ENCODE data around the gene ADI1. TPM values are rescaled to one million over a fixed set of nuclear protein-coding genes. Genes with fewer than 3 reads are reported as not detected.

ADI1 gene
- total and polyA plus RNA-seq, 2 experiments from 2014 or later = 77.7 to 140 TPM

- H3K79me2 ChIP-seq (ENCODE audit: insufficient read depth) = no peaks in the 10 kb centered on the region
- H4K20me1 ChIP-seq (ENCODE audit: insufficient read depth) = no peaks in the 10 kb centered on the region
- peaks cover 32% of the 10 kb centered on the region for H3F3A ChIP-seq (ENCODE audit: insufficient read depth)
- in situ Hi-C loops (cut with MboI) = no loop called here
- no peak overlapping the region for H3K4me3 ChIP-seq
- H3K4me2 ChIP-seq (ENCODE audit: unreplicated experiment) = no peak overlapping the region
- TF ChIP-seq EZH2phosphoT487 (IDR thresholded peaks at IDR 0.05; ENCODE audit: insufficient read depth, low read depth) (no peak), EZH2 (IDR thresholded peaks at IDR 0.05; ENCODE audit: insufficient read depth, poor library complexity, severe bottlenecking) (no peak)
- H3K27me3 ChIP-seq (replicated peaks; ENCODE audit: insufficient read depth) = no peaks in the 10 kb centered on the region
- H3K4me1 ChIP-seq (ENCODE audit: insufficient read depth) = peaks cover 24% of the 10 kb centered on the region
- H3K27ac ChIP-seq = peak overlapping the region; percentile 83; the same call in 1 of the 2 replicates
- no peak for DNase-seq
- no peak overlapping the region for H3K9ac ChIP-seq
- H2AFZ ChIP-seq = no peak overlapping the region
- 97 to 98% methylated on average over 19 to 21 of the region's 21 CpGs for WGBS, 2 experiments (ENCODE audit: low coverage in 1 of 2, low lambda C conversion rate in 2 of 2, missing lambda C conversion rate in 2 of 2)
- H3K9me3 ChIP-seq (ENCODE audit: low read depth) = no peaks in the 10 kb centered on the region
- no peaks in the 10 kb centered on the region for H3K9me2 ChIP-seq (ENCODE audit: insufficient read depth)
- H3K36me3 ChIP-seq (ENCODE audit: low read depth) = no peaks in the 10 kb centered on the region
Measured at GRCh38 chr2:3464401-3465005, 54.8 kb downstream of the ADI1 start.

DNA sequence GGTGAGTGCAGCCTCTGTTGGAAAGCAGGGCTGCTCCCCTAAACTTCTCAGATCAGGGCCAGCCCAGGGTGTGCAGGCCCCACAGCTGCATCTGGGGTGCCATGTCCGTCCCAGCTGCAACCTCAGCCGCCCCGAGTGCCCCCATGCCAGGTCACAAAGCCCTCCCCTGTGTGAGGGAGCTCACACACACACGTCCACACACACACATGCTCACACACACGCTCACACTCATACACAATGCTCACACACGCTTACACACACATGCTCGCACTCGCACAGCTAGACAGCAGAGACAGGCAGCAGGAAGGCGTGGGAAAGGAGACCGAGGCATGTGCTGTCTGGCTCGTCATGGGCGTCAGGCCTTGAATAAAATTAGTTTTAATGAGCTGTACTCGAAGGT, 55.4 kb downstream of the ADI1 start:
- H3K9ac ChIP-seq = no peak overlapping the region
- H3F3A ChIP-seq (ENCODE audit: insufficient read depth) = peaks cover 27% of the 10 kb centered on the region
- TF ChIP-seq EZH2phosphoT487 (IDR thresholded peaks at IDR 0.05; ENCODE audit: insufficient read depth, low read depth) (no peak), EZH2 (IDR thresholded peaks at IDR 0.05; ENCODE audit: insufficient read depth, poor library complexity, severe bottlenecking) (no peak)
- no peaks in the 10 kb centered on the region for H3K79me2 ChIP-seq (ENCODE audit: insufficient read depth)
- no peaks in the 10 kb centered on the region for H3K36me3 ChIP-seq (ENCODE audit: low read depth)
- in situ Hi-C loops (cut with MboI) = no loop called here
- H3K27me3 ChIP-seq (replicated peaks; ENCODE audit: insufficient read depth) = no peaks in the 10 kb centered on the region
- H3K4me2 ChIP-seq (ENCODE audit: unreplicated experiment) = no peak overlapping the region
- H3K27ac ChIP-seq = no peak overlapping the region
- H2AFZ ChIP-seq = no peak overlapping the region
- no peaks in the 10 kb centered on the region for H3K9me3 ChIP-seq (ENCODE audit: low read depth)
- H3K9me2 ChIP-seq (ENCODE audit: insufficient read depth) = no peaks in the 10 kb centered on the region
- no peak overlapping the region for H3K4me3 ChIP-seq
- WGBS, 2 experiments (ENCODE audit: low coverage in 1 of 2, low lambda C conversion rate in 2 of 2, missing lambda C conversion rate in 2 of 2) = 91 to 92% methylated on average over 13 of the region's 13 CpGs
- no peak for DNase-seq
- H3K4me1 ChIP-seq (ENCODE audit: insufficient read depth) = peaks cover 20% of the 10 kb centered on the region
- H4K20me1 ChIP-seq (ENCODE audit: insufficient read depth) = no peaks in the 10 kb centered on the region

DNA sequence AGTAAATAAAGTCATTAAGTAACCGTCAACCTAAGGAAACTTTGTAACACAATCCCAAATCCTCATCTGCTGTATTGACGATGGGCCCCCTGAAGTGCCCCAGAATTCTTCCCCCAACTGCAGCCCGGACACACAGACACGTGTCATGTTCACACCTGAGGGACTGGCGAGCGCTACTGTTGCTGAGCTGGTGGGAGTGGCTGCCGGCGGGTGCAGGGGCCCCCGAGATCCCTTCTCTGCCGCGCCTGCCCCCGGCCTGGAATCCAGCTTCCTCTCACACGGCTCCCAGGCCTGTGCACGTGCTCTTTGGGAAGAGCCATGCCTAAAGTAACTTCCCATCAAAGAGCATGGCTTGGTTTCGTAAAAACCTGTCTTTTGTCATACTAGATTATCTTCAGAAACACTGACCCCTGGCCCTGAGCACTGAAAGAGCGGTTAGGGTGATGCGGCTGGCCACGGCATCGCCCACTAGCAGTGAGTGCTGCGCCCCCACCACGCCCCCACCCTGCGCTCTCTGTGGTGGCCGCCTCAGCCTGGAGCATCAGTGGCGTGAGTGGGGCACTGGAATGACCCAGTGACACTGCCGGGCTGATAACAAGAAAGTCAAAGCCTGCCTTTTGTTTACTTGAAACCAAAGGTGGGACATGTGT, 56.0 kb downstream of the ADI1 start:
- Histone ChIP-seq H3K9ac (no peak overlapping the region), H3K27me3 (replicated peaks; ENCODE audit: insufficient read depth) (no peaks in the 10 kb centered on the region), H3K4me1 (ENCODE audit: insufficient read depth) (peaks cover 20% of the 10 kb centered on the region), H4K20me1 (ENCODE audit: insufficient read depth) (no peaks in the 10 kb centered on the region), H3K4me2 (ENCODE audit: unreplicated experiment) (no peak overlapping the region), H3K27ac (no peak overlapping the region), H3K9me3 (ENCODE audit: low read depth) (no peaks in the 10 kb centered on the region), H3F3A (ENCODE audit: insufficient read depth) (peaks cover 24% of the 10 kb centered on the region), H3K79me2 (ENCODE audit: insufficient read depth) (no peaks in the 10 kb centered on the region), H2AFZ (no peak overlapping the region), H3K9me2 (ENCODE audit: insufficient read depth) (no peaks in the 10 kb centered on the region), H3K4me3 (no peak overlapping the region), H3K36me3 (ENCODE audit: low read depth) (no peaks in the 10 kb centered on the region)
- TF ChIP-seq EZH2phosphoT487 (IDR thresholded peaks at IDR 0.05; ENCODE audit: insufficient read depth, low read depth) (no peak), EZH2 (IDR thresholded peaks at IDR 0.05; ENCODE audit: insufficient read depth, poor library complexity, severe bottlenecking) (no peak)
- in situ Hi-C loops (cut with MboI) = no loop called here
- WGBS, 2 experiments (ENCODE audit: low coverage in 1 of 2, low lambda C conversion rate in 2 of 2, missing lambda C conversion rate in 2 of 2) = 84 to 85% methylated on average over 25 of the region's 25 CpGs
- no peak for DNase-seq

DNA sequence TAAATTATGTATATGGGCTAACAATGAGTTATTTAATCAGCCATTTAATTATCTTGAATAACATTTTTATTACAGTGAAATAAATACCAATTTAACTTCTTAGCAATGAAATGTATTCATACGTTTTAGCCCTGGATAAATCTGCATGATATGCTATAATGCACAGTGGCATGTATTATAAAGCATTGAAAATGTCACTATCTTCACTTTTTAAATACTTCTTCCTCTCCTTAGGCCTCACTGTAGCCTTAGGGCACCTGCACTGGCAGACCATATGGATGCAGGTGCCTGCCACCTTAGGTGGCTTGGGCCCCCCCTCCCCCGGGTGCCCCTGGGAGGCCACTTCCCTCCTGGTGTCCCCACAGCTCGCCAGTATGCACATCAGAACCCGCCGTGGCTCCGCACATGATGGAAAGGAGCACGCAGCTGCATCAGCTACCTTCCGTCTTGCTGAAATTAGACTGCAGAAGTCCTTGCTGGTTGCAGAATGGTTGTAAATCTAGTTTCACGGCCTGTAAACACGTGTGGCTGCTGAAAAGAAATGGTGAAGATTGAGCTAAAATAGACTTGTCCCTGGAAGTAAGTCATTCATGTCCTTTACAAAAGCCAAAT, 56.7 kb downstream of the ADI1 start:
- peaks cover 20% of the 10 kb centered on the region for H3K4me1 ChIP-seq (ENCODE audit: insufficient read depth)
- no peak overlapping the region for H3K9ac ChIP-seq
- 54 to 62% methylated on average over 10 of the region's 10 CpGs for WGBS, 2 experiments (ENCODE audit: low coverage in 1 of 2, low lambda C conversion rate in 2 of 2, missing lambda C conversion rate in 2 of 2)
- H3K4me2 ChIP-seq (ENCODE audit: unreplicated experiment) = no peak overlapping the region
- no peaks in the 10 kb centered on the region for H3K36me3 ChIP-seq (ENCODE audit: low read depth)
- H3K4me3 ChIP-seq = no peak overlapping the region
- DNase-seq = no peak
- H3K9me2 ChIP-seq (ENCODE audit: insufficient read depth) = no peaks in the 10 kb centered on the region
- no peaks in the 10 kb centered on the region for H3K9me3 ChIP-seq (ENCODE audit: low read depth)
- no peaks in the 10 kb centered on the region for H3K79me2 ChIP-seq (ENCODE audit: insufficient read depth)
- TF ChIP-seq EZH2 (IDR thresholded peaks at IDR 0.05; ENCODE audit: insufficient read depth, poor library complexity, severe bottlenecking) (no peak), EZH2phosphoT487 (IDR thresholded peaks at IDR 0.05; ENCODE audit: insufficient read depth, low read depth) (no peak)
- no peak overlapping the region for H2AFZ ChIP-seq
- in situ Hi-C loops (cut with MboI) = no loop called here
- H4K20me1 ChIP-seq (ENCODE audit: insufficient read depth) = no peaks in the 10 kb centered on the region
- H3F3A ChIP-seq (ENCODE audit: insufficient read depth) = peaks cover 24% of the 10 kb centered on the region
- H3K27me3 ChIP-seq (replicated peaks; ENCODE audit: insufficient read depth) = no peaks in the 10 kb centered on the region
- no peak overlapping the region for H3K27ac ChIP-seq
